Upper lobe of right lung (tissue), 1 donor: ENCODE measurements around the gene SRRM4. TPM values are rescaled to one million over a fixed set of nuclear protein-coding genes. Genes with fewer than 3 reads are reported as not detected.

Source experiments
- ATAC-seq: fragments of 200-7000 bp; cut with Tn5 transposase; one replicate; pipeline ENCODE4 v1.9.1; 2020; ENCODE audit warnings: mild to moderate bottlenecking, moderate library complexity
- DNase-seq: peaks from one replicate; pipeline ENCODE4 v3.0.0-alpha.2; 2020
- H3K27ac ChIP-seq: fragments of 200-600 bp; one replicate; pipeline ENCODE4 v1.8.0; 2022
- H3K27me3 ChIP-seq: fragments of 200-600 bp; one replicate; pipeline ENCODE4 v1.8.0; 2022; ENCODE audit warnings: mild to moderate bottlenecking
- H3K36me3 ChIP-seq: fragments of 200-600 bp; one replicate; pipeline ENCODE4 v1.8.0; 2022
- H3K4me1 ChIP-seq: fragments of 200-600 bp; one replicate; pipeline ENCODE4 v1.8.0; 2022
- H3K4me3 ChIP-seq: fragments of 200-600 bp; one replicate; pipeline ENCODE4 v1.8.0; 2022; ENCODE audit warnings: mild to moderate bottlenecking
- H3K9me3 ChIP-seq: fragments of 200-600 bp; one replicate; pipeline ENCODE4 v1.8.0; 2022
- CTCF ChIP-seq: fragments of 200-600 bp; IDR thresholded peaks from one replicate; pipeline ENCODE4 v1.8.0; 2022; ENCODE audit warnings: antibody characterized with exemption
- intact Hi-C: fragments of 100-400 bp; cut with DNase I; formaldehyde crosslinking; loops from one replicate; pipeline ENCODE4 v1.11.0; 2022
- total RNA-seq: library from RNA; stranded (reverse); fragmentation: NEBNext Ultra II Directional; extraction: Animal tissue kit (Norgen Biotek cat#: 25700); gene quantifications from one replicate; pipeline ENCODE4 v1.2.1, GENCODE V29; 2021
- donor health status: DM: no; HTN: yes; CAD: no; lungs with severe emphysema.

The SRRM4 gene
- total RNA-seq, 1 donor from 2014 or later: 0.12 TPM

- no peak for TF ChIP-seq CTCF
- H3K4me3 ChIP-seq: no peak overlapping the region
- H3K27ac ChIP-seq: no peak overlapping the region
- H3K4me1 ChIP-seq: no peaks in the 10 kb centered on the region
- no peaks in the 10 kb centered on the region for H3K27me3 ChIP-seq
- H3K36me3 ChIP-seq: no peaks in the 10 kb centered on the region
- no peak for DNase-seq
- ATAC-seq: no peak
- no peaks in the 10 kb centered on the region for H3K9me3 ChIP-seq
- intact Hi-C loops: no loop called here
Observed at GRCh38 chr12:119044094-119044493, 62.8 kb downstream of the SRRM4 start.

- ATAC-seq: no peak
Observed at GRCh38 chr12:119047641-119048040, 66.3 kb downstream of the SRRM4 start.

GRCh38 chr12:119050663-119051062 lies 69.3 kb downstream of the SRRM4 start:
- Histone ChIP-seq H3K4me3 (no peak overlapping the region), H3K27ac (no peak overlapping the region), H3K9me3 (no peaks in the 10 kb centered on the region), H3K27me3 (no peaks in the 10 kb centered on the region), H3K36me3 (no peaks in the 10 kb centered on the region), H3K4me1 (no peaks in the 10 kb centered on the region)
- DNase-seq (no peak), ATAC-seq (no peak)
- intact Hi-C loops: no loop called here
- no peak for TF ChIP-seq CTCF

More at GRCh38 chr12:119047641-119048040, 66.3 kb downstream of the SRRM4 start:
- intact Hi-C loops: no loop called here
- Histone ChIP-seq H3K9me3 (no peaks in the 10 kb centered on the region), H3K4me1 (no peaks in the 10 kb centered on the region), H3K27ac (no peak overlapping the region), H3K4me3 (no peak overlapping the region), H3K36me3 (no peaks in the 10 kb centered on the region), H3K27me3 (no peaks in the 10 kb centered on the region)
- TF ChIP-seq CTCF: no peak
- no peak for DNase-seq

GRCh38 chr12:119051474-119051873 lies 70.1 kb downstream of the SRRM4 start:
- Histone ChIP-seq H3K27ac (no peak overlapping the region), H3K36me3 (no peaks in the 10 kb centered on the region), H3K27me3 (no peaks in the 10 kb centered on the region), H3K4me1 (no peaks in the 10 kb centered on the region), H3K4me3 (no peak overlapping the region), H3K9me3 (no peaks in the 10 kb centered on the region)
- DNase-seq: no peak
- TF ChIP-seq CTCF: no peak
- no peak for ATAC-seq
- intact Hi-C loops: no loop called here

GRCh38 chr12:119052001-119052400 lies 70.7 kb downstream of the SRRM4 start:
- no peak for ATAC-seq
- Histone ChIP-seq H3K27ac (no peak overlapping the region), H3K36me3 (no peaks in the 10 kb centered on the region), H3K4me3 (no peak overlapping the region), H3K4me1 (no peaks in the 10 kb centered on the region), H3K9me3 (no peaks in the 10 kb centered on the region), H3K27me3 (no peaks in the 10 kb centered on the region)
- no peak for DNase-seq
- no peak for TF ChIP-seq CTCF
- intact Hi-C loops: no loop called here

- intact Hi-C loops: no loop called here
- no peaks in the 10 kb centered on the region for H3K36me3 ChIP-seq
- H3K4me3 ChIP-seq: no peak overlapping the region
- no peak overlapping the region for H3K27ac ChIP-seq
- no peak for DNase-seq
- H3K27me3 ChIP-seq: no peaks in the 10 kb centered on the region
- no peaks in the 10 kb centered on the region for H3K4me1 ChIP-seq
- no peak for ATAC-seq
- TF ChIP-seq CTCF: no peak
- no peaks in the 10 kb centered on the region for H3K9me3 ChIP-seq
Observed at GRCh38 chr12:119055977-119056376, 74.6 kb downstream of the SRRM4 start.
